Uterus (tissue), 4 donors: Measurements from ENCODE around the gene RBM47. TPM values are rescaled to one million over a fixed set of nuclear protein-coding genes. Genes with fewer than 3 reads are reported as not detected.

ENCODE experiments used
- DNase-seq, 2 donors: peaks; one replicate each; pipeline ENCODE4 v3.0.0-alpha.2; 2019 to 2020
- H3K27ac ChIP-seq, 2 donors: fragments of 200-600 bp; sonication (generic); 1 replicate in 1 of 2; 2 replicates in 1 of 2; pipeline ENCODE4 v1.5.1; 2016 to 2018
- H3K27me3 ChIP-seq, 2 donors: fragments of 200-600 bp; sonication (generic); one replicate each; pipeline ENCODE4 v1.5.1; 2018 to 2019; ENCODE audit warnings: control low read depth in 1 of 2
- H3K36me3 ChIP-seq, 2 donors: fragments of 200-600 bp; sonication (generic); one replicate each; pipeline ENCODE4 v1.5.1; 2019; ENCODE audit warnings: control low read depth in 1 of 2
- H3K4me1 ChIP-seq, 2 donors: fragments of 200-600 bp; sonication (generic); one replicate each; pipeline ENCODE4 v1.5.1; 2018 to 2019; ENCODE audit warnings: control low read depth in 1 of 2
- H3K4me3 ChIP-seq, 2 donors: fragments of 200-600 bp; sonication (generic); 1 replicate in 1 of 2; 2 replicates in 1 of 2; pipeline ENCODE4 v1.5.1; 2018 to 2019; ENCODE audit warnings: mild to moderate bottlenecking in 1 of 2
- H3K9me3 ChIP-seq, 2 donors: fragments of 200-600 bp; sonication (generic); one replicate each; pipeline ENCODE4 v1.5.1; 2019; ENCODE audit warnings: control low read depth in 1 of 2
- CTCF ChIP-seq, 4 experiments: fragments of 200-600 bp in 2 of 4; fragments of 450-650 bp in 2 of 4; sonication (generic) in 2 of 4; IDR thresholded peaks; one replicate each; pipeline ENCODE4 v1.5.1; 2016 to 2019; ENCODE audit warnings: antibody characterized with exemption in 4 of 4, mild to moderate bottlenecking in 2 of 4, moderate library complexity in 1 of 4
- POLR2A ChIP-seq, 2 donors: fragments of 450-650 bp; IDR thresholded peaks; one replicate each; pipeline ENCODE4 v1.6.1; 2016; ENCODE audit warnings: antibody characterized with exemption in 2 of 2, mild to moderate bottlenecking in 1 of 2, moderate library complexity in 1 of 2
- intact Hi-C: fragments of 100-400 bp; cut with DNase I; formaldehyde crosslinking; loops from one replicate; pipeline ENCODE4 v1.15.1; 2023; ENCODE audit warnings: low total_unique reads
- total RNA-seq, 4 donors: library from RNA; depleted of rRNA in 3 of 4; stranded (reverse); fragments of >200 nt in 3 of 4; gene quantifications; one replicate each; pipeline versions ENCODE4 v1.1.0 to v1.2.4, GENCODE V29; 2014 to 2023
- donor health status: DM: yes; HTN: yes; CAD: no.

RBM47 gene
- total RNA-seq, 4 donors from 2014 or later = 3.8 to 22.3 (median 6.8) TPM

- intact Hi-C loops = no loop called here
- H3K4me3 ChIP-seq = no peak overlapping the region
- H3K36me3 ChIP-seq = no peaks in the 10 kb centered on the region
- no peaks in the 10 kb centered on the region for H3K27me3 ChIP-seq
- no peaks in the 10 kb centered on the region for H3K9me3 ChIP-seq
- H3K4me1 ChIP-seq = no peaks in the 10 kb centered on the region
- no peak for TF ChIP-seq CTCF (IDR thresholded peaks at IDR 0.05)
- no peak for DNase-seq
- H3K27ac ChIP-seq = no peak overlapping the region
Measured at GRCh38 chr4:40506066-40506465, 123.6 kb downstream of the RBM47 start.

GRCh38 chr4:40502934-40503333, 126.7 kb downstream of the RBM47 start:
- no peak overlapping the region for H3K27ac ChIP-seq
- TF ChIP-seq POLR2A (IDR thresholded peaks at IDR 0.05) (no peak), CTCF (IDR thresholded peaks at IDR 0.05) (no peak)
- intact Hi-C loops = no loop called here

GRCh38 chr4:40502220-40502619, 127.4 kb downstream of the RBM47 start:
- Histone ChIP-seq H3K27me3 (no peaks in the 10 kb centered on the region), H3K27ac (no peak overlapping the region), H3K36me3 (no peaks in the 10 kb centered on the region), H3K9me3 (no peaks in the 10 kb centered on the region), H3K4me3 (no peak overlapping the region), H3K4me1 (no peaks in the 10 kb centered on the region)
- DNase-seq = no peak
- intact Hi-C loops = no loop called here
- no peak for TF ChIP-seq POLR2A (IDR thresholded peaks at IDR 0.05)
- no peak for TF ChIP-seq CTCF (IDR thresholded peaks at IDR 0.05)

More at GRCh38 chr4:40502934-40503333, 126.7 kb downstream of the RBM47 start:
- H3K4me3 ChIP-seq = no peak overlapping the region
- H3K27me3 ChIP-seq = no peaks in the 10 kb centered on the region
- no peaks in the 10 kb centered on the region for H3K4me1 ChIP-seq
- H3K36me3 ChIP-seq = no peaks in the 10 kb centered on the region
- no peaks in the 10 kb centered on the region for H3K9me3 ChIP-seq
- DNase-seq = no peak

- Histone ChIP-seq H3K4me1 (no peaks in the 10 kb centered on the region), H3K27ac (no peak overlapping the region)
- no peak for DNase-seq
Measured at GRCh38 chr4:40500781-40501180, 128.9 kb downstream of the RBM47 start.

GRCh38 chr4:40493160-40493559, 136.5 kb downstream of the RBM47 start:
- Histone ChIP-seq H3K4me3 (no peak overlapping the region), H3K27me3 (no peaks in the 10 kb centered on the region), H3K27ac (no peak overlapping the region), H3K4me1 (no peaks in the 10 kb centered on the region), H3K36me3 (no peaks in the 10 kb centered on the region), H3K9me3 (no peaks in the 10 kb centered on the region)
- no peak for DNase-seq
- intact Hi-C loops = no loop called here
- no peak for TF ChIP-seq CTCF (IDR thresholded peaks at IDR 0.05)
- no peak for TF ChIP-seq POLR2A (IDR thresholded peaks at IDR 0.05)

More at GRCh38 chr4:40500781-40501180, 128.9 kb downstream of the RBM47 start:
- Histone ChIP-seq H3K9me3 (no peaks in the 10 kb centered on the region), H3K27me3 (no peaks in the 10 kb centered on the region), H3K36me3 (no peaks in the 10 kb centered on the region), H3K4me3 (no peak overlapping the region)
- intact Hi-C loops = no loop called here
- TF ChIP-seq POLR2A (IDR thresholded peaks at IDR 0.05) (no peak), CTCF (IDR thresholded peaks at IDR 0.05) (no peak)
